Stimulated activated CD4-positive, alpha-beta T cell treated with anti-CD3 and anti-CD28 coated beads, Interleukin-12 subunit alpha, Interleukin-12 subunit beta, amount 100 ng/mL, for 4 hours (primary cell): Measurements from ENCODE around the gene NCAM2.

Experiments
- DNase-seq: peaks from one replicate; pipeline ENCODE4 v3.0.0-alpha.2; 2020

NCAM2 gene

DNA sequence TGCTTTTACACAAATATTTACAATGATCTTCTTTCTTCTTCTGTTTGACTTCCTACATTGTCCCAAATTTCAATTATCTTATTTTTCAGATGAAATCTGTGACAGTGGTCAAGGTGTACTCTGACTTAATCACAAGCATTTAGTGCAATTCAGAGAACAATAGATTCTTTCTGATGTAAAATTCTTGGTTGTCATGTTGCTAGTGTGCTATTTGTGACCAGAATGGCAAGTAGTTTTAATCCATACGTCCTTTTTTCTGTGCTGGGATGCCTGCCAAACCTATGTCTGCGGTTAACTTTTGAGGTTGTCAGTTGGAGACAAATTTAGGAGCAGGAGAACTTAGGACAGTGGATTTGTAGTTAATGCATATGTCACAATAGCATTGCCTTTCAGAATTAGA, 31.0 kb downstream of the NCAM2 start:
- DNase-seq, result no peak

DNA sequence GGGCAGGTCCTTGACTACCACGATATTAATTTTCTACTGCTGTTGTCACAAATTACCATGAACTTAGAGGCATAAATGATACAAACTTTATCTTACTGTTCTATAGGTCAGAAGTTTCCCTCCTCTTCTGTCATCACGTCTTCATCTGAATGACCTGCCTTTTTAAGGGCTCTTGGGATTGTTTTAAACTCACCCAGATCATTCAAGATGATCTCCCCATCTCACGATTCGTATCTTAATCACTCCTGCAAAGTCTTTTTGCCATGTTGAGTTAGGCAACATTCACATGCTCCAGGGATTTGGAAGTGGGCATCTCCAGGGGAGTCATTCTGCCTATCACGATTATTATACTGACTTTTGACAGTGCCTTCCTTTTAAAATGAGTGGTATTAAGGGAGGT, 32.1 kb downstream of the NCAM2 start:
- DNase-seq, result no peak

DNA sequence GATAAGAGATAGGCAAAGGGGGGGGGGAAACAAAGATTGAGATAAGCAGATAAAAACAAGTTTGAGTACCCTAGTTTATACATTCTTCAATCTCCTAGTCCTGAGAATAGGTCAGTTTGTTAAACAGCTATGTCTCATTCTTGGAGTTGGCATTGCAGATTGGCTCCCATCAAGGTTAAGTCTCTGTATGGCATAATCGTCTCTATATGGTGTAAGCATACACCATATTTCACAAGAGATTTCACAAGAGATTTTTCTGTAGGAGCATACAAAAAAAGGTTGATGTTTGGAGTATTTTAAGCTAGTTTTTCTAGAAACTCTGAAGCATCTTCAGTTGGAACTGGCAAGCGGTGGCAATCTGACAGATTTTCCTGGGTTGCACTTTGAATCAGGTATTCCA, 35.8 kb downstream of the NCAM2 start:
- no peak for DNase-seq

DNA sequence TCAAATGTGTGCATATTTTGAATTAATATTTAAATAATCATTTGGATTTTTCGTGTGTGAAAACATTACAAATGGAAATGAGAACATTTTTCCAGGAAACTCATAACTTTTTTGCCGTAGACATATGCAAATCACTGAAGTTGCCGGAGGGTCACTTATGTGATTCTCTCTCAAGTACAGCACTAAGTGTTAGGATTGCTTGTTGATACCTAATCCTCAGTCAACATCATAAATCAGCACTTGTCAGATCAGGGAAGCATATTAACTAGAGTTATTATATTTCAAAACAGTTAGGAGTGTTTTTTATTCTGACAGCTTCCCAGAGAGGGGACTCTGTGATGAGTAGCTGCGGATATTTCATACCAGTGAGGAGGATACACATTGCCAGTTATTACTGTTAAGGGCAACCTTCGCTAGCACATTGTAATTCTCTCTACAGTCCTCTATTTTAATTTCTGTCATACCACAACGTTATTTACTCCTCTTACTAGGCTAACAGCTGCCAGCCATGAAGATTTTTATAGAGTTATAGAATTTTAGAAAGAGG, 41.5 kb downstream of the NCAM2 start:
- no peak for DNase-seq

DNA sequence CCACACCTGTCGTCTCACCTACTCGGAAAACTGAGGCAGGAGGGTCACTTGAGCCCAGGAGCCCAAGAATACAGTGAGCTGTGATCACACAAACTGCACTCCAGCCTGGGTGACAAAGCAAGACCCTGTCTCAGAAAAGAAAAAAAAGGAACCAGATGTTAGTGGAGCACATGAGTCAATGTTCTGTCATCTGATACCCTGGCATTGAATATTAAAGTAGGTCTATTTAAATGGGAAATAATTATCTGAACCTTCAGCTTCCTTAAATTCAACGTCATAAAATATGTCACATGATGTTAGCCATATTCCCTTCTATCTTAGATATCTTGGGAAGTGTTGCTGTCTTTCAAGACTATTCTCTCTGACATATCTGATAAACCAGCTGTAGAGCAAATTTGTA, 47.3 kb downstream of the NCAM2 start:
- no peak for DNase-seq

DNA sequence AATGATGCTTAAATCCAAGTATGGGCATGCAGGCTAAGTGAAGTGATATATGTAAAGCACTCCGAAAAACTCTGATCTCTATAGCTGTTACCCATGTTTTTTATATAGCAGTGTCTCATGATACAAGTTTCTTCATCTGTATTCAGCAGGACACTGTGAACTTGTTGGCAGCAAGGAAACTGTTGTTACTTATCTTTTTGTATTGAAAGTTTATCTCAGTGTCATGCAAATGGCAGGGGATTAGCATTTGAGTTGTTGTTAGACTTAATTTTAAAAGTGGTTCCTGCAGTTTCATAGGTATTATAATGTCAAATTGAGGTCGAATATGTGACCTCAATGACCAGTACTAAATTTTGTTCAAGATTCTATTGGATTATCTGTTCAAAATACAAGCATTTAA, 47.9 kb downstream of the NCAM2 start:
- DNase-seq, result no peak

DNA sequence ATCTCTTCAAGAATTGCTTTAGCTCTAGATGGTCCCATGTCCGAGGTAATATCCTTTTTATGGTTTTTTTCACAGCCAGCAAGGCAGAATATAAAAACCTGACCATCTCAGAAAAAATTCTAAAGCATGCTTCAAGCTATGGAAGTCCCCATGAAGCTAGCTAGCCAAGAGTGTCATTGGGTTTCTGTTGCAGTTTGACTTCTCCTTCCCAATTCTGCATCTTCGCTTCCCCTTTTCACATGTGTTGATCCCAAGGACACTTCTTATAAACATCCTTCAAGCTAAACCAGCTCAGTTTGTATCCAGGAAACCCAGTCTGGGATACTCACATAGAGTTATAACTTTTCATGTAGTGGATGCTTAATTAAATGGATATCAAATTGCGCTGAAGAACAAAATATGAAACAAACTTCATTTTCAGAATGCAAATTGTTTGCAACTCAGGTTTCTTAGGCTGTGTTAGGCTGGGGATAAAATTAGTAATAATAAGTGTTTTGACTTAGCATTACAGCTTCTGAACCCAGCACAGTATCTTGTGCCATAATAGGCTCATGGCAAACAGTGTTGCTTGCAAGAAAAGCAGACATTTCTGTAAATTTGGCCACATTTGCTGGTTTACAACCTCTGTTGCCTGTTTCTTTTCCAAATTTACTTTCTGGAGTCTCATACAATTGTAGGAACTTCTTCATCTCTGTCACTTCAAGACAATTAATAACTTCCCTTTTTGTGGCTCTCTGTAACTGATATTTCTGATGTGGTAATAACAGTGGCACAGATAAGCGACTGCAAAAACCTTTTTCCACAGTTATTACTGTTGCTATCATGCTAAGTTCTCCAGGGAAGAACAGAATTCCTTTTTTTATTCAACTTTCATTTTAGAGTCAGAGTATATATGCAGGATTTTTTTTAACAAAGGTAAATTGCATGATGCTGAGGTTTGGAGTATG, 53.2 kb downstream of the NCAM2 start:
- DNase-seq, result no peak

DNA sequence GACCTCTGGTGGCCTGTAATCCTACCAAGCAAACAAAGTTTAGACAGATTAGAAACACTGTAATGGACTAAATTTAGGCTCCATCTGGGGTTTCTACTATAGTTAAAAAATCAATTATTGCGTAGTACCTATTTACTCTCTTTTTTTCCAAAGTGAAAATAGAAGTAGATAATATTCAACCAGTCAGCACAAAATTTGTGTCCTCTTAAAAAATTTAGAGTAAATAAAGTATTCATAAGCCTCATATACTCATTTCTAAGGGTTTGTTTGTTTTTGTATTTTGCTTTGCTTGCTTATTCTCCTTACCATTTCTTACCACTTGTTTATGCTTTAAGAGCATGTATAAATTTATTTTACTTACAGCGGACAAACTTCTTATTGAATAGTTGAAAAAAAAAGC, 54.5 kb downstream of the NCAM2 start:
- no peak for DNase-seq

DNA sequence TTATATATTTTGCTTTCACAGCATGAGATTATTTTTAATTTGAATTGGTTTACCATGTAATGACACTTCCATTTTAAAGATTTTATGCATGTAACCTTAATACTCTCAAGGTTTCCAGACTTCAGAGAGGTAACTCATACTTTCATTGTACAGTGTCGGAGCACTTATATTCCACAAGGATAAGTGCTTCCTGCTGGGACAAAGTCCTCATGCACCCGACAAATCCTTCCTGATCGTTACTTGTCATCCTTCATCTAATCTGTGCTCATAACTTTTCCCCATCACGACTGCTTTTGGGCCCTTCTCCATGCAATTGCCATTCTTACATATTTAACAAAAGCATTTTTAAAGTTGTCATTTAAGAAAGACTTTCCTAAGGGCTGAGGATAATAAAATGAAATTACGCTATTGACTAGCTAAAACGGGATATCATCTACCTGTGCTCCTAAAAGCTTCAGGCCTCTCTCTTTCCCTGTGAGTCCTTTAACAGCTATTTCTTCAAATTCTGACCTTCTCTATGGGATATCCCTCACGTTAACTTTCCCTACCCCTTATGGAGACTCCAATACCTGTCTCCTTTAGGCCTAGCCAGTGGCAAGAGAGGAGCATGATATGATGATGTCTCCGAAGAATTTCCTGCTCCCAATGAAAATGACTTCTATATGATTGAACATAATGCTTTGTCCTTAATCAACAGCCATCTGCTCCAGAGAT, 59.3 kb downstream of the NCAM2 start:
- DNase-seq, result no peak

DNA sequence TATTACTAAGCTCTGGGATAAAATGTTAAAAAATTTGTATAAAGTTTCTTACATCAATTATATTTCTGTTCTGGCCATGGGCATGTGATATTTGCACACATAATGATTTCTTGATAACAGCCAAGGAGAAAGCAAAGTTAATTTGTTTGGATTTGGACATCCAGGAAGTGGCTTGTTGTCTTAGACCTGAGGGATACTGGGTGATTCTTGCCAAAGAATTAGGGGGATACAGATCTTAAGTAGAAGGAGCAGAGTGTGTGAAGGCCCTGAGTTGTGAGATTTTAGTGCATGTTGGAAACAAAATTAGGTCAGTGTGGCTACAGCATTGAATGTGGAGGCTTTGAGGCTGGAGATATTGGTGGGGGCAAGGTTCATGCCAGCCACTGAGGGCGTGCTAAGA, 65.6 kb downstream of the NCAM2 start:
- no peak for DNase-seq

DNA sequence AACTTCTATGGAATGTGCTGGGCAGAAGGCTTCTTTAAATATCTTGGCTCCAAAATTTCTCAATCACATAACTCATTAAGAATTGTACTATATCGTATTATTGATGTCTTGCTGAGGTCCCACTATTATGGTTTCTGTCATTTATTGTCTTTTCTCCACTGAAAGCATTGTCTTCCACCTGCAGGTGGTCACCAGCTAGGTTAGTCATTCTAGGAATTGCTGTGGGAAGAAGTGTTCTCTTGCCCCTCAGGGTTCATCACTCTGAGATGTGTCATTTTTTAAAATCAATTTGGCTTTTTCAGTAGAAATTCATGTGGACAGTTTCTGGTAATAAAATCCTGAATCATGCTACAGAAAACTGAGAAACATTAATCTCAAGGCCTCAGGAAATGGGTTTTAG, 66.1 kb downstream of the NCAM2 start:
- no peak for DNase-seq

DNA sequence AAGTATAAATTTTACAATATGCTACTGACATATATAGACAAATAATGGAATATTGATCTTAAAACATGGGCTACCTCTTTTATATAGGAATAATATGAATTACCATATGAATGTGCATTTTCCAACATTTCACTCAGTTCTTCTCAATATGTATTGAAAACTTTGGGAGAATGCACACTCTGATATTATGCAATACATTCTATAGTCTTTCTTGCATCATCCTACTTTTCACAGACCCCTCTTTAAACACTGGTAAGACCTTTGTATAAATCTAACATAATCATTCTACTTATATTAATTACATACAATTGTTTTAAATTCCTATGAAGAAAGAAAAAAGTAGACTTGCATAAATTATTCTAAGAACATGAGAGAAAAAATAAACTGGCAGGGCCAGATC, 69.2 kb downstream of the NCAM2 start:
- DNase-seq, result no peak

DNA sequence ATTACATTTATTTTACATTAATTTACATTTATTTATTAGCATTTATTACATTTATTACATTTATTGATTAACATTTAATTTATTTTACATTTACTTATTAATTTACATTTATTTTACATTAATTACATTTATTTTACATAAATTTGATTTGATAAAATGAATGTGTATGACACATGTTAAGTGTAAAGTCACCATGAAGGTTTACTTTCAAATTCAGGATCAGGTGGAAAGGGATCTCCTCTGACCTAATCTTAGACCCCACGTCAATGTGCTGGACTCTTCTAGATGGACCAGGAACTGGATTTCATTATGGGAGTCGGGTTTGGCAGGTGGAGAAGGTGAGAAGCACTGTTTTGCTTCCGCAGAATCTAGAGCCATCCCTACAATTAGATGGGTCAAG, 76.1 kb downstream of the NCAM2 start:
- no peak for DNase-seq

DNA sequence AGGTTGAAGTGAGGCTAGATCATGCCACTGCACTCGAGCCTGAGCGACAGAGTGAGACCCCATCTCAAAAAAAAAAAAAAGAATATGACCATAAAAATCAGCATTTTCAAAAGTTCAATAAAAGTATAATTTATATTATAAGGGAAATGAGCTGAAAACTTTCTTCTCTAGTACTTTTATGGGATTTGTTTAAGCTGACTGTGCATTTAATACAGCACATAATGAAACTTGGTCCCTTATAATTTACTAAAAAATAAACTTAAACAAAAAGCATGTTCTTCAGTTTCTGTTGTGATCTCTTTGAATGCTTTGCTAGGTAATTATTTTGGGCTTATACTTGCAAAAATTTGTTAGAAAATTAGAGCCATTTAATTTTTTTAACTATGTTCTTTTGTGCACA, 77.8 kb downstream of the NCAM2 start:
- DNase-seq, result no peak

DNA sequence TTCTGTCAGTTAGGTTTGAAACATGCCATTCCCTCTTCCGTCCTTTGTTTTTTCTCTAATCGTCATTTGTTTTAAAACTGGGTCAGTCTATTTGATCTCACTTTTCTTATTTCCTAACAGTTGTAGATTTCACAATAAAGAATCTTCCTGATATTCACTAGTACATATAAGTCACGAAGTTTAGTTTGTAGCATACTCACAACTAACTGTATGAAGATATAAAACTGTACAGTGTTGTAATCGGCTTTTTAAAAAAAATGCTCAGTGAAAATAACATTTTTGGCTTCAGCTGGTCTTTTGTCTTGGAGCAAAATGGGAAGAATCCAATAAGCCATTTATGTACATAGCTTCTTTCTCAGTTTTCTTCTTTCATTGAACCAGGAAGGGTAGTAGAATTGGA, 78.3 kb downstream of the NCAM2 start:
- DNase-seq, result no peak

DNA sequence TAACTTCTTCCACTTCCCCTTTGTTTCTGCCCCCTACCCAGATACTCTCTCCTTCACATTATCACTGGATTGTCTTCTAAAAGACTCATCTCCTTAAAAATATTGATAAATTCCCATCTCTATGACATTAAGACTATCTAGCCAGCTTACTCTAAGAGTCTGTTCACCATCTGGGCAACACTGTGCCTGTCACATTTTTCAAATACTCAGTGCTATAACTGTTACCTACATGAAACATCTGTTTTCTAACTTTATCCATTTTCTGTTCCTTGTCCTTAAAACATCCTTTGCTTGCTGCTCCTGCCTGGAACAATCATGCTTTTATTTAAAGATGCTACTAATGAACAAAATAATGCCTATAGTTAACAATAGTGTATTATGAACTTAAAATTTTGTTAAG, 81.4 kb downstream of the NCAM2 start:
- DNase-seq, result no peak

DNA sequence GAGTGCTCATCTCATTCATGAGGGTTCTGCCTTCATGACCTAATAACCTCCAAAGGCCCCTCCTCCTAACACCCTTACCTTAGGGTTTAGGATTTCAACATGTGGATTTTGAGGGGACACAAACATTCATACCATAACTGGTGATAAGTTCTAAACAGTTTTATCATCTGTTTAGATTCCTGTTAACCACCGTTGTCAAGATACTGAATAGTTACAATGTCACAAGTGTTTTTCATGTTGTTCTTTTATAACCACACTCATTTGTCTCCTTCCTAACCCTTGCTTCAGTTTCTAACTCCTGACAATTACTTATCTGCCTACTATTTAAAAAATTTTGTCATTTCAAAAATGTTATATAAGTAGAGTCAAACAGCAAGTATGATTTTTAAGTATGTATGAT, 86.0 kb downstream of the NCAM2 start:
- no peak for DNase-seq

DNA sequence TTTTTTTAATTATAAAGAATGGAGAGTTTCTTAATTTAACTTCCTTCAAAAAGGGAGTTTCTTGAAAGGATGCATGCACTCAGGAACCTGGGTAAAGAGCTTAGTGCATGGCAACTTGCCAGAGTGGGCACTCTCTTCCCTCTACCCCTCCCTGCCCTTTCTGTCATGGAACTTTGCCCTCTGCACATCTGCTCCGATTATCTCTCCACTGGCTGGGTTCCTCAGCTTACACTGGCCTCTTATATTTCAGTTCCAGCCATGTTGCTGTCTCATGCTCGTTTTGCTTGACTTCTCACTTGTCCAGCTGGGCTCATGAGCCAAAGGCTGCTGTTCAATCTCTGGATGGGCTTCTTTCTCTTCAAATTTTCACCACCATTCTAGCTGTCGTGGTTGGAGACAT, 87.0 kb downstream of the NCAM2 start:
- DNase-seq, result no peak

DNA sequence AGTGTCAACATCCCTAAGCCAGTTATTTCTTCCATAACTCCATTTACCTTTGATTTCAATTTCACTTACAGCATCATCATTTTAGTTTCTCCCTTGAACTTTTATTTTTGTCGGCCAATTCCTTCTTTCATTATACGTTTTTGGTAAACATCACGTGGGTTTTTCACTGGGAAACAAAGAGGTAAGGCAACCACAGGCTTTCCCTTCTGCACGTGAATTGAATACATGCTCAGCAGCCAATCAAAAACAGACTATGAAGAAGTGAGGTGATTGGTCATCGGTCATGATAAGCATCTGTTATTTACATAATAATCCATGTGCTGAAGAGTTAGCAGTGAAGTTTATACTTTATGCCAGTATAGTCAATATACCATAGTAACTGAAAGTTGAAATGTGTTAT, 98.7 kb downstream of the NCAM2 start:
- DNase-seq, result no peak

DNA sequence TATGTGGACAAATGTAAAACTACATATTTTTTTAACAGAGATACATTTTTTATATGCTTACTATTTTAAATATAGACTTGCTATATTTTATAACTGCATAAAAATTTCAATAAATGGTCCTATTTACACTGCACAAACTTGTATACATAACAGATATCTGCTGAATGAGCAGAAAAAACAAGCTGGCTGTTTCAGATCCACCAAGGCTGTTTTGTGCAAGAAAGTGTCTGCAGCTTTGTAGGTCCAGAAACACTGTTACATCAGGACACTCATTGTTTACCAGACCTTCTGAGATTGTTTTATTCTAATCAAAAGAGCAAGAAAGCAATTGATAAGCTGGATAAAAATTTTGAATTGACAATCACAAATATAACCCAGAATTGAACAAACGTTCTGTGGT, 99.3 kb downstream of the NCAM2 start:
- DNase-seq, result no peak

DNA sequence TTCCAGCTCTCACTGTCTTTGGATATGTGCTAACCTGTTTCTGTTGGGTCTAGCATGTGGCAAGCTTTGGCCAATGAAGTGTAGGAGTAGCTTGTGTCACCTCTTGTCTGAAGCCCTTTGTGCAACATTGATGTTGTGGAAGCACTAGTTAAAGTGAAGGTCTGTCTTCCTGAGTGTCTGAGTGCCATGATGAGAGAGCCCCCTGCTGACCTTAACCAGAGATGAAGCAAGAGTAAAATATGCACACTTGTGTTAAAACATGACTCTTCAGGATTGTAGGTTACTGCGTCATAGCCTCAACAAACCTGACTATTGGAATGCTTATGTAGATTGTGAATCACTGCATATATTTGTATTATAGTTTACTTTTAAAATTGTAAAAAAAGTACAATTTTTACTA, 103.7 kb downstream of the NCAM2 start:
- no peak for DNase-seq

DNA sequence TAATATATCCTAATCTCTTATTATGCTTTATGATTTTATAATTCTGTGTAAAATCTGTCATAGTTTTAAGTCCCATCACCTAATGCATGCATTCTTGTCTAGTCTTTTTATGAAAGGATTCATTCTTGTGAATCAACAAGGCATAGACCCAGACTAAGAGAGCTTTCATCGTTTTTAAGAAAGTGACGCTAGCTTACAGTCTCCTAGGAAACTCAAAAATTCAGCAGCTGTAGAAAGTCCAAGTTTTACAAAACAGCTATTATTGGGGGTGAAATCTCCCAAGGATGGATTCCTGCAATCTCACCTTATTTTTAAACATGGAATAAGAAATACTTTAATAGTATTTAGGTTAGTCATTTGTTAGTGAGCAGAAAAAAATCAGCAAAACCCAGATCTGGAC, 104.7 kb downstream of the NCAM2 start:
- DNase-seq, result no peak

DNA sequence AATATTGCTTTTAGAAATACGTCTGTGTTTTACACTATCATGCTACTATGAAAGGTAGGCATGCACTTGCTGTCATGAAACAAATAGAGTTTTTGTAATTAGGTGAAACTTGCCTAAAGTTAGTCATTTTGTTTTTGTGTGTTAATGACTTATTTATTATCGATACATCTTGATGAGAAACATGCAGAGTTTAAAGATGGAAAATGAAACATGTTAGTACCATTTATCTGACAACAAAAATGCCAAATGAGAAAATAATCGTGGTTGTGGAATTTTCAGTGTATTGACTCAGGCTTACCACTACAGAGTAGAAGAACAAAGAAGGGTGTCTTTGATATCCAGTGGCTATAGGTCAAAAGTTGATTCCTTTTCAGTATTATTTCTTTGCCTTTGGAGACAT, 105.5 kb downstream of the NCAM2 start:
- no peak for DNase-seq

DNA sequence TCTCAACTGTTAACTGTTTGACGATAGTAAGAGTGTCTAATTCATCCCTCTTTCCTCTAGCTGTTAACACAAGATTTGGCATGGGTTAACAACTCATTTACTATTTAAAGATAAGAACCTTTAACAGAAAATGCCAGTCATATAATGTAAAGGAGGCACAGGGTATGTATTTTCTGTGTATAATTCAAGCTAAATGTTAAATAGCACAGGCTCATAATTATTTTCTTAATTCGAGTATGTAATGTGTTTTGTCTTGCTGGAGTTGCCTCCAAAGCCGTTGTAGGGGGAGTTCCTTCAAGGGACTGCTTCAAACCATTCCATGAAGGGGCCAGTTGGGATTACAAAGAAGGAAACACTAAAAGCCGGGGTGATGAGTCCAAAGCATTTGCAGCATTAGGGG, 111.5 kb downstream of the NCAM2 start:
- no peak for DNase-seq
